Stimulated activated CD4-positive, alpha-beta T cell treated with anti-CD3 and anti-CD28 coated beads, Interleukin-15, amount 100 ng/mL, for 1 hour (primary cell): ENCODE results near the gene BRSK2.
"Not testable (repeated sequence)": the region's sequence is repeated elsewhere in the genome, so short reads cannot be mapped to it uniquely, and the experiment has no call there.

ENCODE experiments used
- DNase-seq, 2 donors: peaks; one replicate each; pipeline ENCODE4 v3.0.0-alpha.2; 2020; ENCODE audit warnings: low read depth in 1 of 2, low spot score in 1 of 2

BRSK2 gene

GRCh38 chr11:1389932-1390568 lies at the start of gene BRSK2:
TSS of gene BRSK2 (plus strand) at chr11:1389934. CDS start at chr11:1390285, 351 bp downstream.
- DNase-seq: no peak

DNA sequence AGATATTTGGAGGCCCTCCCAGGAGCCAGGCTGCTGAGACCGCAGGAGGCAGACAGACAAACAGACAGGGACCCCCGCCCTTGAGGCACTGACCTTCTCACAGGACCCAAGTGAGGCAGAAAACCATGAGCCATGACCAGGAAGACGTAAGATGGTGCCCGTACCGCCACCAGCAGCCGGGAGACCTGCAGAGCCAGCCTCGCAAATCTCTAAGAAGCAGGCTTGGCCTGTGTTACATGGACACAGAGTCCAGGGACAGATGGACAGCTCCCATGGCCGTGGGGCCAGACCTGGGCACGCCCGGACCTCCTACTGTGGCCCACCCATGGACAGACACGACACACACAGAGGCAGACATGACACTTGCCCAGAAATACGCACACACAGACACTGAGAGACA lies 49.6 kb upstream of the BRSK2 start:
- DNase-seq: no peak

- DNase-seq: not testable (repeated sequence)
These were observed 48.5 kb upstream of the BRSK2 start for GRCh38 chr11:1341226-1341625.

DNA sequence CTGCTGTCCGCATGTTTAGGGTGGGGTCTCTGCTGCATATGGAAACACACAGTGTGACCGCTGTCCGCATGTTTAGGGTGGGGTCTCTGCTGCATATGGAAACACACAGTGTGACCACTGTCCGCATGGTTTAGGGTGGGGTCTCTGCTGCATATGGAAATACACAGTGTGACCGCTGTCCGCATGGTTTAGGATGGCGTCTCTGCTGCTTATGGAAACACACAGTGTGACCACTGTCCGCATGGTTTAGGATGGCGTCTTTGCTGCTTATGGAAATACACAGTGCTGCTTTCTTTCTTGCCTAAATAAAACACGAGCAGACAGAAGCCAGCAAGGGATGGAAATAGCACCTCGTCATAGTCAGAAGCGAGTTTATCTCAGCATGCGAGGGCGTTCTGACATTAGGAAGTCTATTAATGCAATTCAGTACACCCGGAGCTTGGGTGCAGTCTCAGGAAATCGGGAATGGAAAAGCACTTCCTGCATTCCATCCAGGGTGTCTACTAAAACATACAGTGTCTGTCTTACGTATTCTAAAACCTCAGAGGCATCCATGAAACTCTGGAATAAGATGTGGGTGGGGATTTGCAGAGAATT lies 47.7 kb upstream of the BRSK2 start:
- DNase-seq: no peak

GRCh38 chr11:1342946-1343345 lies 46.8 kb upstream of the BRSK2 start:
- no peak for DNase-seq

DNA sequence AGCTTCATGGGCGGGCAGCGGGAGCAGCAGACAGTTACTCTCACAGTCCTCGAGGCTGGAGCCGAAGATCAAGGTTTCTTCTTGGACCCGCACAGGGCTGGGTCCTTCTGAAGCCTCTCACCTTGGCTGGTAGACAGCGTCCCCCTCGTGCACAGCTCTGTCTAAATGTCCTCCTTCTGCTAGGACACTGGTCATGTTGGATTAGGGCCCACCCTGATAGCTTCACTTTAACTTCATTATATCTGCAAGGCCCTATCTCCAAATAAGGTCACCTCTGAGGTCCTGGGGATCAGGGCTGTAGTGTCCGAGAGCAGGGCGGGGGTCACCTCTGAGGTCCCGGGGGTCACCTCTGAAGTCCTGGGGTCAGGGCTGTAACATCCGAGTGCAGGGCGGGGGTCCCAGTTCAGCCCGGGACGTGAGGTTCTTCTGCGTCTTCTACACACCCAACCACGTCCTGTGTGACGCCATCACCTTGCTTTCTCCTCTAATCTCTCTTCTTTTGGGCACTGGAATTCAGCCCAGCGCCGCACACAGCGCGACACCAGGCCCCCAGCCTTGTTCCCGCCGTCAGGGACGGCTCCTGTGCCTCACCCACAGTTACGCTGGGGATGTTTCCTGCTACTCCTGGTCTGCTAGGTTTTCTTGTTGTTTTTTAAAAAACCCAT lies 46.2 kb upstream of the BRSK2 start:
- DNase-seq: no peak

DNA sequence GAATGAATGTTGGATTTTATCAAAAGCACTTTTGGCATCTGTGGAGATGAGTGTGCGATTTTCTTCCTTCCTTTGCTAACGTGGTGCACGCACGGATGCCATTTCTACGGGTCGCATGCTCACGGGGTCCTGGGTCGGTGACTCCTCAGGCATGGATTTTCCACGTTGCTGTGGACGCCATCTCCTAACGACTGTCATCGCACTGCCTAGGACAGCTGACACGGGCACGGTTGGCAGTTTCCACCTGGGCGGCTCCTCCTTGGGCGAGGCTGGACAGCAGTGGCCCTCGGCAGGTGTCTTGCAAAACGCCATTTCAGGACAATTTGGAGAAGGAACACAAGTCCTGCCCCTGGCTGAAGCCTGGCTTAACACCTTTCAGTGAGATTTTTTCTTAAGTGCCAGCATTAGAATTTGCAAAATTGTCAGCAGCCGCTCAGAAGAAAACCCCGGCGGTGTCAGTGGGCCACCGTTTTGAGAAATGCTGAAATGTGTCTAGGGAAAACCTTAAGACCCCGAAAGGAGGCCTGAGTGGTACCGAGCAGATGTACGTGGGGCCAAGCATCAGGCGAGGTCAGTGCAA lies 45.6 kb upstream of the BRSK2 start:
- no peak for DNase-seq

DNA sequence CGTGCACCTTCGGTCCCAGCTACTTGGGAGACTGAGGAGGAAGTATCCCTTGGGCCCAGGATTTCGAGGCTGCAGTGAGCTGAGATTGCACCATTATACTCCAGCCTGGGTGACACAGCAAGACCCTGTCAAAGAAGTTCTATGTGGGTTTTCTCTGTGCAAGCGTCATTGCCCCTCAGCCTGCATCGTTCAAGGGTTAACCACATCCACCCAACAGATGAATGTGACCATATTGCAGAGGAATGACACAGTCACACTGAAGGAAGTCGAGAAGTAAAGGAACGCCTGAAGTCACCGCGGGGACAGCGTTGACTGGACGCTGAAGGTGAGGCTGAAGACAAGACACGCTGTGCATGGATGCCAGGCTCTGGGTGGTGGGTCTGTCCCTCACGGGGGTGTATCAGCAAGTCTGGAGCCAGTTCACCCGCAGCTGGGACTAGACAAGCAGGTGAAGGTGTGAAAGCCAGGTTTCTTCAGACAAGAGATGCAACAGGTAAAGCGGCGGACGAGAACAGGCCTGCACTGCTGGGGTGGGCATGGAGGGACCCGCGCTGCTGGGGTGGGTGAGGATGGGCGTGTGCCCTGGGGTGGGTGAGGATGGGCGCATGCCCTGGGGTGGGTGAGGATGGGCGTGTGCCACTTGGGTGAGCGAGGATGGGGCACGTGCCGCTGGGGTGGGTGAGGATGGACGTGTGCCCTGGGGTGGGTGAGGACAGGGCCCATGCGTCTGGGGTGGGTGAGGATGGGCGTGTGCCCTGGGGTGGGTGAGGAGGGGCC lies 43.8 kb upstream of the BRSK2 start:
- no peak for DNase-seq

GRCh38 chr11:1346669-1347390 lies 42.9 kb upstream of the BRSK2 start:
- no peak for DNase-seq

GRCh38 chr11:1347411-1347999 lies 42.2 kb upstream of the BRSK2 start:
- not testable (repeated sequence) for DNase-seq

DNA sequence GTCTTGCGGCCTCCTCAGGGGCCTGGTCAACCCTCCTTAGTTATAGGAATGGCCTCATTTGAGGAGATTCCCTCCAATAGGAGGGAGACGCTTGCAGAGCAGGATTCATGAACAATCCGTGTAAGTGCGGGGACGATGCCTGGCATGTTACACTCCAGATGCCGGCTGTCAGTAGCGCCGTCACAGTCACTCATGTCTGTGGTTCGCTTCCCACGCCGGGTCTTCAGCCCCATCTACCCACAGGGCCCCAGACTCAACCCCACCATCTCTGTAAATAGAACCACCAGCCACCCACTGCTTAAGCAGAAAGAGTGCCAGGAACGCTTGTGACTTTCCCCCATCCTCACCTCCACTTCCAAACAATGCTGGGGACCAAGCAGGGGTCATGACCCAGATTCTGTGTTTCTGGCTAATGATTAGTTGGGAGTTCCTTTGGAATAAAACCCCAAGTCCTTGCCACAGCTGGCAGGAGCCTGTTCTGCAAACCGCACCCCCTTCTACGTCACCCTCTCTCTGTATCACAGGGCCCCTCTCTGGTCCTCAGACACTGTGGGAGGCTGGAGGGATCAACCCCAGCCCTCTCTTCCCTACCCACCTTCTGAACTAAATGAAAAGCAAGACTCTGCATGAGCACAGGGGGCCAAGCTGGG lies 41.5 kb upstream of the BRSK2 start:
- DNase-seq: no peak

DNA sequence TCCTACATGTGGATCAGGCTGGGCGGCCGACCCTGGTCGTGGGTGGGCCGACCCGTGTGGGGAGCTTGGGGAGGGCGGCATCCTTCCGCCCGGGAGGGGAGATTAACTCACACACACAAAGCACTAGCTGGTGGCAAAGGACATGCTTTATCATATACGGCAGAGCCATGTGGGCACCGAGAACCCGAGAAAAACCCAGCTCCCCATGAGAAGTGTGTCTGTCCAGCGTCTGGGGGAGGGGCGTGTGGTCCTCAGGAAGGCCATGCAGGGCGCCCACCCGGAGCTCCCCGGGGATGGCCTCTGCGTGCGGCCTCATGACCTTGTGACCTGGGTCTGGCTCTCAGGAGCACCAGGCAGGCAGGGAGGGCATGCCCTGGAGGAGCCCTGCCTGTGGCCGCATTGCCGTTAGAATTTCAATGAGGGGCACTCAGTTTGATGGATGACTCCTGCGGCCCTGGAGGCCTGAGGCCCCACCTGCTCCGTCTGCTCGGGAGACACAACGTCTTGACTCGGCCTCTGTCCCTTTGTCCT lies 40.9 kb upstream of the BRSK2 start:
- DNase-seq: no peak

DNA sequence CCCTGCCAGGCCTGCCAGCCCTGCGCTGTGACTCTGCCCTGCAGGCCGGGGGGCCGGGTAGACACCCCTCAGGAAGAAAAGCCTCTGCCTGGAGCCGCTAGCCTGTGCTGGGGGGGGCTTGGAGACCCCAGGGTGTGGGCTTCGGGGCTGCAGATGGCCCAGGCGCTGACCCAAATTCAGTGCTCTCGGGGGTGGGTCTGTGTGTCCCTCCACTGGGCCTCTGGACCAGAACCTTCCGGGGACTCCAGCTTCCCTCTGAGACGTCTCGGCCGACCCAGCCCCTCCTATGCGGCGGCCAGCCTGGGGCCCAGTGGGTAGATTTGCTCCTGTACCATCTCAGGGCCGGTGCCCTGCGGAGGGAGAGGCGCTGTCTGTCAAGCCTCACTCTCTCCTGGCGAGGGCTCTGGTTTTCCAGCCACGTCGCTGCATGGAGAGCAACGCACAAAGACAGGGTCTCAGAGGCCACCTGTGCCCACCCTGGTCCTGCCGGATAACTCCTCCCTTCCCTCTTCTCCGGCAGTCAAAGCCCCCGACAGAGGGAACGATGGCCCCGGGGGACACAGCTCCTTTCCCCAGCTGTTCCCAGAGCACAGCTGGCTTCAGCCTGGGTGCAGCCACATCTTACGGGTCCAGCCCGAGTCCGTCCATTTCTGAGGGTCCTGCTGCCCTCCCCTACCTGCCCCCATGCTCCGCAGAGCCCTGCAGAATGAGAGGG lies 40.2 kb upstream of the BRSK2 start:
- DNase-seq: no peak

DNA sequence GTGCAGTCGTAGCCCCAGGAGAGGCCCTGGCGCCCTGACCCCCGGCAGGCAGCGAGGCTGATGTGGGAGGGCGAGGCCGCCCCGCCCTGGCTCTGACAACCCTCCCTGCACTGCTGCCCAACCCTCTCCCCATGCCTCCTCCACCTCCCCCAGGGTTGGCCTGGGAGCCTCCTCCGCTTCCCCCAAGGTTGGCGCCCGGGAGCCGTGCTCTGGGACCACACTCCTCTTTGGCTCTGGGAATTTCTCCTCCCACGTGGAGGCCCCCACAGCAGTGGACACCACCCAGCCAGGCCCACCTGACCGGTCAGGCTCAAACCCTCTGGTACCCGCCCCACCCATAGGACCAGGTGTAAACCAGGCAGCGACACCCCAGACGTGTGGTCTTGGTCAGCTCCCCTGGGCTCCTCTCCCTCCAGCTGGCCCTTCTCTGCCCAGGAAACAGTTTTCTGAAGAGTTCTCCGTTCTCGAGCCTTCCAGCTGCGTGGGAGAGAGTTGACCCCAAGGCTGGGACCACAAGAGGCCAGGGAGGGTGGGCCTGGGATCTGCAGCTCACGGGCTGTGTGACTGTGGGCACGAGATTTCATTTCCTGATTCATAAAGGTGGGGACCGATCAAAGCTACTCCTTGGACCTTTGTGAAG lies 39.5 kb upstream of the BRSK2 start:
- no peak for DNase-seq

GRCh38 chr11:1351278-1351937 lies 38.3 kb upstream of the BRSK2 start:
- DNase-seq: no peak

DNA sequence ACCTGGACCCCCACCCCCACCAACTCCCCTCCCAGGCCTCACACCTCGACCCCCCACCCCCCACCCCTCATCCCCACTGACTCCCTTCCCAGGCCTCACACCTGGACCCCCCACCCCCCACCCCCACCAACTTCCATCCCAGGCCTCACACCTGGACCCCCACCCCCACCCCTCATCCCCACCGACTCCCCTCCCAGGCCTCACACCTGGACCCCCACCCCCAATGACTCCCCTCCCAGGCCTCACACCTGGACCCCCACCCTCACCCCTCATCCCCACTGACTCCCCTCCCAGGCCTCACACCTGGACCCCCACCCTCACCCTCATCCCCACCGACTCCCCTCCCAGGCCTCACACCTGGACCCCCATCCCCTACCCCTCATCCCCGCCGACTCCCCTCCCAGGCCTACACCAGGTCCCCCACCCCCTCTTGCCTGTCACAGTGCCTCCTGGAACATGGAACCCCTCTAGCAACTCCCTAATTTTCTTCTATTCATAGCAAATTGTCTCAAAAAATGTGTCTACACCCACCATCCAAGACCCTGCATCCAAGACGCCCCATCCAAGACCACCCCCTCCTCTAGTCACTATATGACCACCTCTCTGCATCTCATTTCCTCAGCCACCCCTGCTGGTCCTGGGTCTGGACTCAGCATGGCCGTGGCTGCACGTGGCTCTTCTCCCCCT lies 36.9 kb upstream of the BRSK2 start:
- DNase-seq: no peak

DNA sequence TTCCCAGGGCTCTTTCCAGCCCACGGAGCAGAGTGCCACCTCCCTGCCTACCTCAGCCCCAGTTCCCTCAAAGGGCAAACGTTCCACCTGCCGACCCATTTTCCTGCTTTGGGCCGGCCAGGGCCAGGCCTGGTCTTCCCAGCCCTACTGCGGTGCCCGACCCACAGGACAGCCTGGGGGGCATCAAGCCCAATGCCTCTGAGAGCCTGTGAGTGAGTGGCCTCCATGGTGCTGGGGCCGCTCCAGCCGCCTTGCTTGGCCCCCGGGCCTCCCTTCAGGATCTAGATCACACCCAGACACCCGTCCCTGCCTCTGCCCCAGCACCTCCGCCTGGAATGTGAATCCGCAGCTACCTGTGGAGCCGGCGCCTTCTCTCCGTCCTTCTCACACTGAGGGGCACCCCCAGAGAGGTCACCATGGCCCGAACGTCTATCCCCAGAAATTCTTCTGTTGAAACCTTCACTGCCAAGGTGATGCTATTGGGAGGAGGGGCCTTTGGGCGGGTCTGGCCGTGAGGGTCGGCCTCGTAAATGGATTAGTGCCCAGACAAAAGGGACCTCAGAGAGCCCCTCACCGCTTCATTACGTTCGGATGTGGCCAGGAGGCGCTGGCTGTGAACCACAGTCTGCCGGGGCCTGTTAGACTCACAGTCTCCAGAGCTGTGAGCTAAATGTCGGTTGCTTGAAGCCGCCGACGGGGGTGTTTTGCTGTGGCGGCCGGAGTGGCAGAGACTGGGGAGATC lies 36.2 kb upstream of the BRSK2 start:
- no peak for DNase-seq
